A549 treated with RU486 at 1 μM for 4 hours (cell line): ENCODE results near the gene SLITRK4. TPM values are rescaled to one million over a fixed set of nuclear protein-coding genes. Genes with fewer than 3 reads are reported as not detected.

Experiments
- total RNA-seq: library from RNA; stranded (reverse); fragments of 200-300 nt; extraction: Qiagen RNA extraction; gene quantifications from 5 replicates; pipeline ENCODE4 v1.2.3, GENCODE V29; 2022; ENCODE audit warnings: low read depth

SLITRK4 gene, protein sequence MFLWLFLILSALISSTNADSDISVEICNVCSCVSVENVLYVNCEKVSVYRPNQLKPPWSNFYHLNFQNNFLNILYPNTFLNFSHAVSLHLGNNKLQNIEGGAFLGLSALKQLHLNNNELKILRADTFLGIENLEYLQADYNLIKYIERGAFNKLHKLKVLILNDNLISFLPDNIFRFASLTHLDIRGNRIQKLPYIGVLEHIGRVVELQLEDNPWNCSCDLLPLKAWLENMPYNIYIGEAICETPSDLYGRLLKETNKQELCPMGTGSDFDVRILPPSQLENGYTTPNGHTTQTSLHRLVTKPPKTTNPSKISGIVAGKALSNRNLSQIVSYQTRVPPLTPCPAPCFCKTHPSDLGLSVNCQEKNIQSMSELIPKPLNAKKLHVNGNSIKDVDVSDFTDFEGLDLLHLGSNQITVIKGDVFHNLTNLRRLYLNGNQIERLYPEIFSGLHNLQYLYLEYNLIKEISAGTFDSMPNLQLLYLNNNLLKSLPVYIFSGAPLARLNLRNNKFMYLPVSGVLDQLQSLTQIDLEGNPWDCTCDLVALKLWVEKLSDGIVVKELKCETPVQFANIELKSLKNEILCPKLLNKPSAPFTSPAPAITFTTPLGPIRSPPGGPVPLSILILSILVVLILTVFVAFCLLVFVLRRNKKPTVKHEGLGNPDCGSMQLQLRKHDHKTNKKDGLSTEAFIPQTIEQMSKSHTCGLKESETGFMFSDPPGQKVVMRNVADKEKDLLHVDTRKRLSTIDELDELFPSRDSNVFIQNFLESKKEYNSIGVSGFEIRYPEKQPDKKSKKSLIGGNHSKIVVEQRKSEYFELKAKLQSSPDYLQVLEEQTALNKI
- total RNA-seq: not detected in 5 replicates

DNA sequence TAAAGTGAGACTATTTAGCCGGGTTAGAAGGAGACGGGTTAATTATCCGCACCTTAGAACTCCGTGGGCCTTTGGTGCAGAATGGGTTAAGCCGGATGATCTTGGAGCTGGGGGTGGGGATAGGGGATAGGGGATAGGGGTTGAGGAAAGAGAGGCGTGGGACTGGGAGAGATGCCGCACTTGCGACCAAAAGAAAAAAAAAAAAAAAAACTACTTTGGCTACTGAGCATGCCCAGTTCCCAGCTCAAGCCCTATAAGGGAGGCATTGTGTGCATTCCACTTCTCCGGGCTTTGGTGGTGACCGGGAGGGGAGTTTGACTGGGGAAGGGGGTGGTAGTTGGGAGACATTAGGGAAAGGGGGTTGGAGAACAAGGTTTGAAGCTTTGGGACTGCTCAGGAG, at the start of gene SLITRK4:
Gene SLITRK4, minus strand, starts transcription at position 187 of the 400 bp plus-strand sequence. CDS start 4,993 bp downstream, outside the sequence.

Other genes with a start within 250 kb of the SLITRK4 start
- not detected in 5 replicates for gene SPANXN3, start 118.6 kb downstream of the SLITRK4 start, total RNA-seq
- not detected in 5 replicates for gene SPANXN2, start 84.7 kb upstream of the SLITRK4 start, total RNA-seq
- not detected in 5 replicates for gene UBE2NL, start 248.0 kb upstream of the SLITRK4 start, total RNA-seq